Thyroid gland (tissue), 4 donors: Measurements from ENCODE around the gene PRDM7. TPM values are rescaled to one million over a fixed set of nuclear protein-coding genes. Genes with fewer than 3 reads are reported as not detected.
A peak's percentile ranks its signal among the peaks of the same experiment; 100 is the strongest.

ENCODE experiments used
- DNase-seq, 2 donors: peaks; one replicate each; pipeline ENCODE4 v3.0.0-alpha.2; 2019
- H3K27ac ChIP-seq, 3 donors: fragments of 200-600 bp; sonication (generic); 1 replicate in 2 of 3; 2 replicates in 1 of 3; pipeline ENCODE4 v1.5.1; 2016 to 2019; ENCODE audit warnings: mild to moderate bottlenecking in 1 of 3, moderate library complexity in 1 of 3
- H3K27me3 ChIP-seq: fragments of 200-600 bp; sonication (generic); one replicate; pipeline ENCODE4 v1.5.1; 2019
- H3K36me3 ChIP-seq, 2 donors: fragments of 200-600 bp; sonication (generic); one replicate each; pipeline ENCODE4 v1.5.1; 2016 to 2019
- H3K4me1 ChIP-seq, 2 donors: fragments of 200-600 bp; sonication (generic); one replicate each; pipeline ENCODE4 v1.5.1; 2017 to 2019
- H3K4me3 ChIP-seq, 3 donors: fragments of 200-600 bp; sonication (generic); replicated peaks in 1 of 3; 1 replicate in 2 of 3; 2 replicates in 1 of 3; pipeline ENCODE4 v1.5.1; 2016; ENCODE audit warnings: mild to moderate bottlenecking in 1 of 3
- H3K9me3 ChIP-seq: fragments of 200-600 bp; sonication (generic); one replicate; pipeline ENCODE4 v1.5.1; 2017
- POLR2A ChIP-seq, 2 donors: fragments of 450-650 bp; IDR thresholded peaks; one replicate each; pipeline ENCODE4 v1.6.1; 2017; ENCODE audit warnings: antibody characterized with exemption in 2 of 2, mild to moderate bottlenecking in 2 of 2, moderate library complexity in 1 of 2
- WGBS, 2 donors: methylation state at CpG; one replicate each; pipeline ENCODE4 v1.1.5; 2017; 5-methylcytosine and 5-hydroxymethylcytosine counted together
- intact Hi-C: fragments of 100-400 bp; cut with DNase I; formaldehyde crosslinking; loops from one replicate; pipeline ENCODE4 v1.15.1; 2023
- total RNA-seq, 4 donors: library from RNA; depleted of rRNA; stranded (reverse); fragments of >200 nt; gene quantifications; one replicate each; pipeline ENCODE4 v1.2.3, GENCODE V29; 2016
- TF ChIP-seq, protein P1 (sequence below), 6 experiments: fragments of 200-600 bp in 3 of 6; fragments of 450-650 bp in 3 of 6; sonication (generic) in 3 of 6; IDR thresholded peaks; one replicate each; pipeline ENCODE4 v1.5.1; 2016 to 2019; ENCODE audit warnings: antibody characterized with exemption in 6 of 6, mild to moderate bottlenecking in 2 of 6, inconsistent platforms in 1 of 6, moderate library complexity in 1 of 6

PRDM7 gene
- total RNA-seq, 4 donors from 2014 or later, result not detected

DNA sequence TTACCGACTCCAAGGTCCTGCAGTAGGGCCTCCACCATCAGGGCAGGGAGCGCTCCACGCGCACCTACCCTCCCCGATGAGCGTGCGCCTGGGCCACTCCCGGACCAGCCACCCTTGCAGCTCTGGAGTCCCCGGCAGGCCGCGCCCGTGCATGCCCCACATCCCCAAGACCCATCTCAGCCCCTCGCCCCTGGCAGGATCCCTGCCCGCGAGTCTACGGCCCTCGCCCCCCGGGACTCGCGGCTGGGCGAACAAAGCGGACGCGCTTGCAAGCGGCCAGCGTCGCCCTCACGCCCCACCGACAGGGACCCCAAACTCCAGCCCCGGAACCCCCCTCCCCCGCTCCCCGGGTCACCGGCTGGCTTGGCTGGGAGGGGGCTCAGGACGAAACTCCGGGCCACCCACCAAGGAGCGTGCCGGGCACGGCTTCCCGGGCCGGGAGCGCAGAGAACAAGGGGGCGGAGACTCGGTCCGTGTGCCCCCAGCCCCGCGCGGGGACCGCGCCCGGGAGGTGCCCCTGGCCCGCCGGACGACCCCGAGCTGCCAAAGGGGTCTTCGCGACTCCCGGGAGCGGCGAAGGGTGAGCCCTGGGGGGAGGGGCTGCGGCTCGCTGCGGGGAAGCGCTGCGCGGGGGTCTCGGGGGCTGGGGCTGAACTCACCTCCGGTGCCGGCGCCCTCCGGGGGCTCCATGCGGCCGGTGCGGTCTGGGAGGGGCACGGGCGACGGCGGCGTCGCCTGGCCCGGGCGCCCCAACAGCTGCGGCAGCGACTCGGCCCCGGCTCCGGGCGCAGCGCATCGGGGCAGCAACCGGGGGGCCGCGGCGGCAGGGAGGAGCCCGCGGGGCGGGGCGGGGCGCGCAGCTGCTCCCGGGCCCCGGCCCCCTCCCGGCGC is 58.2 kb downstream of the PRDM7 start, which contains the start of gene DBNDD1:
TSS of gene DBNDD1 (minus strand) at position 805 of the 891 bp plus-strand sequence. CDS start at position 690, 115 bp downstream.
- intact Hi-C loops, result no loop called here
- H3K4me1 ChIP-seq, result peaks cover 20 to 27% of the 10 kb centered on the region in 2 donors
- H3K27me3 ChIP-seq, result no peaks in the 10 kb centered on the region
- peak within 1 kb of the TSS; percentile 59 to 80 (median 73) for H3K4me3 ChIP-seq
- H3K27ac ChIP-seq, result peak within 1 kb of the TSS in 1 of 3 donors; percentile 46
- no peaks in the 10 kb centered on the region for H3K9me3 ChIP-seq
- no peaks in the 10 kb centered on the region for H3K36me3 ChIP-seq
- 0 to 14% methylated on average over 9 to 25 of the region's 103 CpGs for WGBS, 2 donors
- TF ChIP-seq, protein P1, sequence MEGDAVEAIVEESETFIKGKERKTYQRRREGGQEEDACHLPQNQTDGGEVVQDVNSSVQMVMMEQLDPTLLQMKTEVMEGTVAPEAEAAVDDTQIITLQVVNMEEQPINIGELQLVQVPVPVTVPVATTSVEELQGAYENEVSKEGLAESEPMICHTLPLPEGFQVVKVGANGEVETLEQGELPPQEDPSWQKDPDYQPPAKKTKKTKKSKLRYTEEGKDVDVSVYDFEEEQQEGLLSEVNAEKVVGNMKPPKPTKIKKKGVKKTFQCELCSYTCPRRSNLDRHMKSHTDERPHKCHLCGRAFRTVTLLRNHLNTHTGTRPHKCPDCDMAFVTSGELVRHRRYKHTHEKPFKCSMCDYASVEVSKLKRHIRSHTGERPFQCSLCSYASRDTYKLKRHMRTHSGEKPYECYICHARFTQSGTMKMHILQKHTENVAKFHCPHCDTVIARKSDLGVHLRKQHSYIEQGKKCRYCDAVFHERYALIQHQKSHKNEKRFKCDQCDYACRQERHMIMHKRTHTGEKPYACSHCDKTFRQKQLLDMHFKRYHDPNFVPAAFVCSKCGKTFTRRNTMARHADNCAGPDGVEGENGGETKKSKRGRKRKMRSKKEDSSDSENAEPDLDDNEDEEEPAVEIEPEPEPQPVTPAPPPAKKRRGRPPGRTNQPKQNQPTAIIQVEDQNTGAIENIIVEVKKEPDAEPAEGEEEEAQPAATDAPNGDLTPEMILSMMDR (IDR thresholded peaks at IDR 0.05), result no peak
- TF ChIP-seq POLR2A (IDR thresholded peaks at IDR 0.05), result no peak
- peak; percentile 55 to 61 for DNase-seq

DNA sequence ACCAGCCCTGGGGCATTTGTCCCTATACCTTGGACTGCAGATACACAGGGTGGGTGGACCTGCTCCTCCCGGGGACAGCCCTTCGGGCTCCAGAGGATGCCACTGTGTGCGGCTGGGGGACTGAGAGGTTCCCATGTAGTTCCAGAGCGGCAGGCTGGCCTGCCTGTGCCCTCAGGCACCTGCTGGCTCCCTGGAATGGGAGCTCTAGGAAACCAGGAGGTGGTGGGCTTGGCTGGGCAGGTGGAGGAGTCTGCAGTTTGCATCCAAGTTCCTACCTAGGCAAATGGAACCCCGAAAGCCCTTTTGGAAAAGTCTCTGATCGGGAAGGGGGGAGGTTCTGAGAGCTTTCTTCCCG is 58.9 kb downstream of the PRDM7 start:
- no peak for DNase-seq
- no peaks in the 10 kb centered on the region for H3K27me3 ChIP-seq
- H3K9me3 ChIP-seq, result no peaks in the 10 kb centered on the region
- H3K4me1 ChIP-seq, result peaks cover 17 to 26% of the 10 kb centered on the region in 2 donors
- peak overlapping the region in 1 of 3 donors; percentile 80 for H3K4me3 ChIP-seq
- no peak overlapping the region for H3K27ac ChIP-seq
- no peaks in the 10 kb centered on the region for H3K36me3 ChIP-seq
- TF ChIP-seq POLR2A (IDR thresholded peaks at IDR 0.05), result no peak
- TF ChIP-seq, protein P1 (IDR thresholded peaks at IDR 0.05), result no peak
- intact Hi-C loops, result no loop called here
- 51 to 59% methylated on average over 5 to 7 of the region's 7 CpGs for WGBS, 2 donors

DNA sequence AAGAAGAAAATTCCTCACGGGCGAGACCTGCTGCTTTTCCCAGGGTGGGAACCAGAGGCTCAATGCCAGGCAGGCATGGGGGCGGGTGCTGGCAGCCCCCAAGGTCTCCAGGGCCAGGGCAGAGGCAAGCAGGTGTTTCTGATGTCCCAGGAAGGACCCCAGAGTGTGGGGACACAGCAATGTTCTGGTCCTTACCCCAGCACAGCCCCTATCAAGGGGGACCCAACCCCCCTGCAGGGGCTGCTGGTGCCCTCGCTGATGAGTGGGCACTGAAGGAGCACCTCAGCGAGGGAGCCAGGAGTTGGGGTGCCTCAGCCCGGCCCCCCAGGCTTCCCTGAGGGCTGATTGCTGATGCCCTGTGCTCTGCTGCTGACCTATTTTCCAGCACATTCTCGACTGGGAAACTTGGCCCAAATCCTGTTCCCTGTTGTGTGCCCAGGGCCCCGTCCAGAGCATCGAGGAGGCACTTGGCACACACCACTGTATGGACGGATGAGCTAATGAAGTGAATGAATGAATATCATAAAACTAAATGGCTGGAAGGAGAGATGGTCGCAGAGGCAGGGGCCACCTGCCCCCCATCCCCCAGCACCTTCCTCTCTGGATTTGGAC is 60.7 kb downstream of the PRDM7 start:
- peaks cover 6 to 18% of the 10 kb centered on the region in 2 donors for H3K4me1 ChIP-seq

DNA sequence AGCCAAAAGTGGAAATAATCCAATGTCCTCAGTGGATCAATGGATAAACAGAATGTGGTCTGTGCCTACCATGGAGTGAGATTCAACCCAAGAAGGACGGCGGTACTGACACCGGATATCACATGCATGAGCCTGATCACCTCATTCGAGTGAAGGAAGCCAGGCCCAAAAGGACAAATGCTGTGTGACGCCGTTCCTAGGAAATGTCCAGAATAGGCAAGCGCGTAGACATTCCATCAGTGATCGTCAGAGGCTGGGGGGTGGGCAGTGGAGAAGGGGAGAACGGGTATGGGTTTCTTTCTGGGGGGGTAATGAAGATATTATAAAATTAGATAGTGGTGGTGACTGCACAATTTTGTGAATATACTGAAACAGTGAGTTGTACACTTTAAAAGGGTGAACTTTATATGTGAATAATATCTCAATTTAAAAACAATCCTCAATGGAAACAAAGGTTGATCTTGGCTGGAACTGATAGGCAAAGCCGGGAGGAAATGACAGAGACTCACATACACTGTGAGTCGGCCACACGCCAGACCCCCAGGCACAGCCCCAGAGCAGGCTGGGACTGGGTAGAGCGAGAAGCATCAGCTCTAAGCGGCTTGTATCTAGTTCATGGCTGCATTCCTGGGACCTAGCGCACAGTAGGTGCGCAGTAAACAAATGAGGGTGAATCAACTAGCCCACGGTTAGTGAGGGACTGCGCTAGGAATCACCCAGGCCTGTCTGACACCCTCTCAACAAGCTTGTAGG is 61.4 kb downstream of the PRDM7 start:
- peaks cover 6 to 18% of the 10 kb centered on the region in 2 donors for H3K4me1 ChIP-seq
- H3K9me3 ChIP-seq, result no peaks in the 10 kb centered on the region
- 87 to 89% methylated on average over 17 to 19 of the region's 19 CpGs for WGBS, 2 donors
- no peaks in the 10 kb centered on the region for H3K27me3 ChIP-seq
- intact Hi-C loops, result no loop called here
- TF ChIP-seq, protein P1 (IDR thresholded peaks at IDR 0.05), result no peak
- TF ChIP-seq POLR2A (IDR thresholded peaks at IDR 0.05), result no peak
- H3K27ac ChIP-seq, result no peak overlapping the region
- no peaks in the 10 kb centered on the region for H3K36me3 ChIP-seq
- no peak for DNase-seq
- no peak overlapping the region for H3K4me3 ChIP-seq

More for the DNA sequence above, 60.7 kb downstream of the PRDM7 start:
- 46 to 55% methylated on average over 7 to 10 of the region's 11 CpGs for WGBS, 2 donors
- Histone ChIP-seq H3K27ac (no peak overlapping the region), H3K9me3 (no peaks in the 10 kb centered on the region), H3K4me3 (no peak overlapping the region), H3K27me3 (no peaks in the 10 kb centered on the region), H3K36me3 (no peaks in the 10 kb centered on the region)
- intact Hi-C loops, result no loop called here
- DNase-seq, result peak in 1 of 2 donors; percentile 12
- TF ChIP-seq, protein P1 (IDR thresholded peaks at IDR 0.05), result no peak
- TF ChIP-seq POLR2A (IDR thresholded peaks at IDR 0.05), result no peak
